NOMO-1 treated with DMSO at 0.1 percent for 48 hours (cell line): ENCODE data around the gene MANBA.

Source experiments
- DNase-seq: peaks from one replicate; lab custom pipeline; 2025; ENCODE audit not compliant: unreplicated experiment; lab: John Stamatoyannopoulos, UW

MANBA gene

GRCh38 chr4:102760645-102761295 lies at the start of gene MANBA:
Gene MANBA (minus strand): TSS chr4:102760968. CDS start chr4:102760894, 74 bp downstream.
- DNase-seq: peak; percentile 81

GRCh38 chr4:102809691-102810090 lies 48.9 kb upstream of the MANBA start:
- no peak for DNase-seq

- DNase-seq: no peak
Measured at GRCh38 chr4:102809190-102809589, 48.4 kb upstream of the MANBA start.

GRCh38 chr4:102808009-102808408 lies 47.2 kb upstream of the MANBA start:
- DNase-seq: no peak

- DNase-seq: no peak
Measured at GRCh38 chr4:102807345-102807744, 46.6 kb upstream of the MANBA start.

- no peak for DNase-seq
Measured at GRCh38 chr4:102799816-102800215, 39.0 kb upstream of the MANBA start.

GRCh38 chr4:102794999-102795398 lies 34.2 kb upstream of the MANBA start:
- DNase-seq: no peak

GRCh38 chr4:102792361-102792936 lies 31.7 kb upstream of the MANBA start:
- no peak for DNase-seq

- DNase-seq: no peak
Measured at GRCh38 chr4:102791318-102791835, 30.6 kb upstream of the MANBA start.

- peak; percentile 35 for DNase-seq
Measured at GRCh38 chr4:102789317-102789717, 28.5 kb upstream of the MANBA start.

- no peak for DNase-seq
Measured at GRCh38 chr4:102787944-102788343, 27.2 kb upstream of the MANBA start.

GRCh38 chr4:102787096-102787881 lies 26.5 kb upstream of the MANBA start:
- no peak for DNase-seq

GRCh38 chr4:102786279-102786678 lies 25.5 kb upstream of the MANBA start:
- no peak for DNase-seq

- no peak for DNase-seq
Measured at GRCh38 chr4:102783006-102783405, 22.2 kb upstream of the MANBA start.

GRCh38 chr4:102781570-102781969 lies 20.8 kb upstream of the MANBA start:
- no peak for DNase-seq

- DNase-seq: peak; percentile 44
Measured at GRCh38 chr4:102780476-102781144, 19.8 kb upstream of the MANBA start.

- DNase-seq: peak; percentile 66
Measured at GRCh38 chr4:102779204-102779603, 18.4 kb upstream of the MANBA start.

GRCh38 chr4:102778720-102779119 lies 18.0 kb upstream of the MANBA start:
- DNase-seq: no peak

- DNase-seq: no peak
Measured at GRCh38 chr4:102775805-102776204, 15.0 kb upstream of the MANBA start.

- DNase-seq: no peak
Measured at GRCh38 chr4:102774254-102774653, 13.5 kb upstream of the MANBA start.

GRCh38 chr4:102772738-102773340 lies 12.1 kb upstream of the MANBA start:
- DNase-seq: no peak
